Thyroid gland (tissue), 4 donors: ENCODE results near the gene COX6B2. TPM values are rescaled to one million over a fixed set of nuclear protein-coding genes. Genes with fewer than 3 reads are reported as not detected.

Source experiments
- DNase-seq, 2 donors: peaks; one replicate each; pipeline ENCODE4 v3.0.0-alpha.2; 2019
- H3K27ac ChIP-seq, 3 donors: fragments of 200-600 bp; sonication (generic); 1 replicate in 2 of 3; 2 replicates in 1 of 3; pipeline ENCODE4 v1.5.1; 2016 to 2019; ENCODE audit warnings: mild to moderate bottlenecking in 1 of 3, moderate library complexity in 1 of 3
- H3K27me3 ChIP-seq: fragments of 200-600 bp; sonication (generic); one replicate; pipeline ENCODE4 v1.5.1; 2019
- H3K36me3 ChIP-seq, 2 donors: fragments of 200-600 bp; sonication (generic); one replicate each; pipeline ENCODE4 v1.5.1; 2016 to 2019
- H3K4me1 ChIP-seq, 2 donors: fragments of 200-600 bp; sonication (generic); one replicate each; pipeline ENCODE4 v1.5.1; 2017 to 2019
- H3K4me3 ChIP-seq, 3 donors: fragments of 200-600 bp; sonication (generic); replicated peaks in 1 of 3; 1 replicate in 2 of 3; 2 replicates in 1 of 3; pipeline ENCODE4 v1.5.1; 2016; ENCODE audit warnings: mild to moderate bottlenecking in 1 of 3
- H3K9me3 ChIP-seq: fragments of 200-600 bp; sonication (generic); one replicate; pipeline ENCODE4 v1.5.1; 2017
- POLR2A ChIP-seq, 2 donors: fragments of 450-650 bp; IDR thresholded peaks; one replicate each; pipeline ENCODE4 v1.6.1; 2017; ENCODE audit warnings: antibody characterized with exemption in 2 of 2, mild to moderate bottlenecking in 2 of 2, moderate library complexity in 1 of 2
- WGBS, 2 donors: methylation state at CpG; one replicate each; pipeline ENCODE4 v1.1.5; 2017; 5-methylcytosine and 5-hydroxymethylcytosine counted together
- intact Hi-C: fragments of 100-400 bp; cut with DNase I; formaldehyde crosslinking; loops from one replicate; pipeline ENCODE4 v1.15.1; 2023
- total RNA-seq, 4 donors: library from RNA; depleted of rRNA; stranded (reverse); fragments of >200 nt; gene quantifications; one replicate each; pipeline ENCODE4 v1.2.3, GENCODE V29; 2016
- TF ChIP-seq, protein P1 (sequence below), 6 experiments: fragments of 200-600 bp in 3 of 6; fragments of 450-650 bp in 3 of 6; sonication (generic) in 3 of 6; IDR thresholded peaks; one replicate each; pipeline ENCODE4 v1.5.1; 2016 to 2019; ENCODE audit warnings: antibody characterized with exemption in 6 of 6, mild to moderate bottlenecking in 2 of 6, inconsistent platforms in 1 of 6, moderate library complexity in 1 of 6

Gene COX6B2
- total RNA-seq, 4 donors from 2014 or later, result 0.94 TPM; not detected in 3

DNA sequence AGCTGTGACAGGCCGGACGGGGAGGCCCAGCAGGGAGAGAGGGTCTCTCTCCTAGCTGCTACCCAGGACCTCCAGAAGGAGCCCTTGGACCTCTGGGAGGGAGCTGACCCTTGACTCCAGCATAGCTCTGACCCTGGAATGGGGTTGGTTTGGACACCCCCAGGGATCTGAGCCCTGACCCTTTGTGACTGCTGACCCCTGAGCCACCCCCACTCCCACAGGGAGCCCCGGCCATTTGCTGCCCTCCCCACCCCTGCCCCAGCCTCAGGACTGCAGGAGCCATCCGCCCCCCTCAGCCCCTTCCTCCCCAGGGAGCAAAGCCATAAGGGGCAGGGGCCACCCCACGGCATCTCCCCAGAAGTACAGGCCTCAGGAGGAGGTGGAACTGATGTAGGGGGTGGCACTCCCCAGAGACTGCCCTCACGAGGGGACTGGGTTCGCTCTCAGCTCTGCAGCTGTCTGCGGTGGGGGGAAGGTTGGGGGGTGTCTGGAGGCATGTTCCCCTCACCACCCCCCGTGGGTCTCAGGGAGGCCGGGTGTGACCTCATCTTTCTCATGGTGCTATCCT lies 7.0 kb downstream of the COX6B2 start:
- Histone ChIP-seq H3K27ac (no peak overlapping the region), H3K4me3 (no peak overlapping the region), H3K27me3 (peaks cover 2% of the 10 kb centered on the region), H3K4me1 (no peaks in the 10 kb centered on the region), H3K36me3 (peaks cover 6% of the 10 kb centered on the region in 2 donors), H3K9me3 (no peaks in the 10 kb centered on the region)
- 66 to 82% methylated on average over 5 to 6 of the region's 10 CpGs for WGBS, 2 donors
- no peak for DNase-seq
- TF ChIP-seq, protein P1, sequence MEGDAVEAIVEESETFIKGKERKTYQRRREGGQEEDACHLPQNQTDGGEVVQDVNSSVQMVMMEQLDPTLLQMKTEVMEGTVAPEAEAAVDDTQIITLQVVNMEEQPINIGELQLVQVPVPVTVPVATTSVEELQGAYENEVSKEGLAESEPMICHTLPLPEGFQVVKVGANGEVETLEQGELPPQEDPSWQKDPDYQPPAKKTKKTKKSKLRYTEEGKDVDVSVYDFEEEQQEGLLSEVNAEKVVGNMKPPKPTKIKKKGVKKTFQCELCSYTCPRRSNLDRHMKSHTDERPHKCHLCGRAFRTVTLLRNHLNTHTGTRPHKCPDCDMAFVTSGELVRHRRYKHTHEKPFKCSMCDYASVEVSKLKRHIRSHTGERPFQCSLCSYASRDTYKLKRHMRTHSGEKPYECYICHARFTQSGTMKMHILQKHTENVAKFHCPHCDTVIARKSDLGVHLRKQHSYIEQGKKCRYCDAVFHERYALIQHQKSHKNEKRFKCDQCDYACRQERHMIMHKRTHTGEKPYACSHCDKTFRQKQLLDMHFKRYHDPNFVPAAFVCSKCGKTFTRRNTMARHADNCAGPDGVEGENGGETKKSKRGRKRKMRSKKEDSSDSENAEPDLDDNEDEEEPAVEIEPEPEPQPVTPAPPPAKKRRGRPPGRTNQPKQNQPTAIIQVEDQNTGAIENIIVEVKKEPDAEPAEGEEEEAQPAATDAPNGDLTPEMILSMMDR (IDR thresholded peaks at IDR 0.05), result no peak
- TF ChIP-seq POLR2A (IDR thresholded peaks at IDR 0.05), result no peak
- intact Hi-C loops, result no loop called here

DNA sequence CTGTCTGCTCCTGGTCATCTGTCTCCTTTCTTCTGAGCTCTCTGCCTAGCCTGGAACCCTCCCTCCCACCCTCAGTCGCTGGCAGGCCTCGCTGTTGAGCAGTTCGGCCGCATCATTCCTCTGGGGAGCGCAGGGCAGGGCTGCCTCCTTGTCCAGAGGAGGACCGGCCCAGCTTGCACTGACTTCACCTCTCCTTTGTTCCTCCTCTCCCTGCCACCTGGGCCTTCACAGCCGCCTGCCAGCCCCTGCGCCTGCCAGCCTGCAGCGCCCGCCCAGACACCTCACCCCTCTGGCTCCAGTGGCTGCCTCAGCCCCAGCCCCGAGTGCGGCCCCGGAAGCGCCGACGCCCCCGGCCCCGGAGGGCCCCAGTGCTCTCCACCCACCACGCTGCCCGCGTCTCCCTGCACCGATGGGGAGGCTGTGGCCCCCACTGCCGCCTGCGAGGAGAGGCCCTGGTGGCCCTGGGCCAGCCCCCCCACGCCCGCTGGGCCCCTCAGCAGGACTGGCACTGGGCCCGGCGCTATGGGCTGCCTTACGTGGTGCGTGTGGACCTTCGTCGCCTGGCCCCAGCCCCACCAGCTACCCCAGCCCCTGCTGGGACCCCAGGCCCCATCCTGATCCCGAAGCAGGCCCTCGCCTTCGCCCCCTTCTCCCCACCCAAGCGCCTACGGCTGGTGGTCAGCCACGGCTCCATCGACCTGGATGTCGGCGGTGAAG lies 7.6 kb downstream of the COX6B2 start:
- Histone ChIP-seq H3K4me1 (no peaks in the 10 kb centered on the region), H3K9me3 (no peaks in the 10 kb centered on the region), H3K4me3 (no peak overlapping the region), H3K36me3 (peaks cover 6 to 9% of the 10 kb centered on the region in 2 donors), H3K27ac (no peak overlapping the region), H3K27me3 (no peaks in the 10 kb centered on the region)
- TF ChIP-seq POLR2A (IDR thresholded peaks at IDR 0.05), result no peak
- TF ChIP-seq, protein P1 (IDR thresholded peaks at IDR 0.05), result no peak
- intact Hi-C loops, result no loop called here
- 84 to 93% methylated on average over 21 to 24 of the region's 41 CpGs for WGBS, 2 donors
- no peak for DNase-seq

DNA sequence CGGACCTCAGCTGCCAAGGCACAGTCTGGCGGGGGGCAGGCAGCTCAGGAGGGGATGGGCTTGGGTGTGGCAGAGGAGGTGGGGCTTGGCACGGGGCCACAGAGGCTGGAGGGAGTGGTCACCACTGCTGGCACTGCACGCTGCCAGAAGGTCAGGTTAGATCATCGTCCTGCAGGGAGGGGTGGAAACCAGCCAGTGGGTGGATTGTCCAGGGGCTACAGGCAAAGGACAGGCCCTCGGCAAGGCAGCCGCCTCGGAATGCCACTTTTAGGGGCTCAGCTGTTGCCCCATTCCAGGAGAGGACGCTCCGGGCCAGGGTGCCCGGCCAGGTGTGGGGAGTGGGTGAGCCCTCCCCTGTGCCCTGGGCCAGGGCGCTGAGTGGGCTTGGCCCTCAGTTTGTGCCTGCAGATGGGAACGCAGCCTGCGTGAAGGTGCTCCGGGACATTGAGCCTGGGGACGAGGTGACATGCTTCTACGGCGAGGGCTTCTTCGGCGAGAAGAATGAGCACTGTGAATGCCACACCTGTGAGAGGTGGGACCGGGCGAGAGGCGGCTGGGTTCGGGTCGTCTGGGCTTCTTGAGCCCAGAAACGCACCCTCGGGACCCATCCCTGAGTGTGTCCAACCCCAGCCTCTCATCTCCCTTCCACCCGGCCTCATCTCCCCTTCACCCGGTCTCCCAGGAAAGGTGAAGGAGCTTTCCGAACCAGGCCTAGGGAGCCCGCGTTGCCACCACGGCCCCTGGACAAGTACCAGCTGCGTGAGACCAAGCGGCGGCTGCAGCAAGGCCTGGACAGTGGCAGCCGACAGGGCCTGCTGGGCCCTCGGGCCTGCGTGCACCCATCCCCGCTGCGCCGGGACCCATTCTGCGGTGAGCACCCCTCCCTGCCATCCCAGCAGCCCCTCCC lies 8.4 kb downstream of the COX6B2 start:
- 89 to 92% methylated on average over 29 to 33 of the region's 43 CpGs for WGBS, 2 donors
- Histone ChIP-seq H3K4me3 (no peak overlapping the region), H3K27me3 (no peaks in the 10 kb centered on the region), H3K36me3 (peaks cover 6 to 9% of the 10 kb centered on the region in 2 donors), H3K4me1 (peaks cover 5 to 6% of the 10 kb centered on the region in 2 donors), H3K9me3 (no peaks in the 10 kb centered on the region), H3K27ac (no peak overlapping the region)
- DNase-seq, result no peak
- intact Hi-C loops, result no loop called here
- TF ChIP-seq, protein P1 (IDR thresholded peaks at IDR 0.05), result no peak
- TF ChIP-seq POLR2A (IDR thresholded peaks at IDR 0.05), result no peak

DNA sequence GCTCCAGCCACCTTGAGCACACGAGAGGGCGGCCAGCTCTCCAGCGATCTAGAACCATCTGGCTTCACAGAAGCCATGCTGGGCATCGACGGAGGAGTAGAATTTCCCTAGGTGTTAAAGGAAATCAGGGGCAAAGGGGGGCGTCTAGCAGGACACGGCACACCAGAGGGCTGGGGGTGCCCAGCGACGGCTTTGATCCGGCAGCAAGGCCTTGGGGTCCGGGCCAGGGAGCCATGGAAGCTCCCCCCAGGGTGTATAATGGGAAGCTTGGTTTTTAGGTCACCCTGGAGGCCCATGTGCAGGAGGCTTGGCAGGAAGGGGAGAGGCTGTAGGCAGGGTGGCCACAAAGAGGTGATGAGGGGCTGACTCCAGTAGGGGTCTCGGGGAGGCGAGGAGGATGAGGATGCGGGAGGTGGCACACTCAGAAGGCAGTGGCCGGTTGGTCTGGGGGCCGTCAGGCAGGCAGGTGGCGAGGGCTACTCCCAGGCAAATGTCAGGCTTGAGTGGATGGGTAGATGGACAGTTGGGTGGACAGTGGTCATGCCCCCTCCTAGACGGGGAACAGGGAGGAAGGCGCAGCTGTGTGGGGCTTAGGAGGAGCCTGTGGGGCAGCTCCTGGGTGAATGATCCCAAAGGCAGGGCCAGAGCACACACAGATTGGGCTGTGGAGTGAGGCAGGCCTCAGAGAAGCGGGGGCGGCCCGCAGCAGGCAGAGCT lies 9.3 kb downstream of the COX6B2 start:
- no peak overlapping the region for H3K27ac ChIP-seq
- DNase-seq, result no peak
- H3K9me3 ChIP-seq, result no peaks in the 10 kb centered on the region
- H3K36me3 ChIP-seq, result peaks cover 6 to 9% of the 10 kb centered on the region in 2 donors
- 91 to 92% methylated on average over 20 to 22 of the region's 22 CpGs for WGBS, 2 donors
- no peak overlapping the region for H3K4me3 ChIP-seq
- H3K4me1 ChIP-seq, result peaks cover 13 to 14% of the 10 kb centered on the region in 2 donors
- H3K27me3 ChIP-seq, result no peaks in the 10 kb centered on the region
- TF ChIP-seq, protein P1 (IDR thresholded peaks at IDR 0.05), result no peak
- TF ChIP-seq POLR2A (IDR thresholded peaks at IDR 0.05), result no peak
- intact Hi-C loops, result no loop called here
